Measurements from ENCODE around the gene VAV2. TPM values are rescaled to one million over a fixed set of nuclear protein-coding genes. Genes with fewer than 3 reads are reported as not detected.

The VAV2 gene
- total RNA-seq, 4 donors from 2014 or later, result 9.1 to 13.5 (median 10.1) TPM

DNA sequence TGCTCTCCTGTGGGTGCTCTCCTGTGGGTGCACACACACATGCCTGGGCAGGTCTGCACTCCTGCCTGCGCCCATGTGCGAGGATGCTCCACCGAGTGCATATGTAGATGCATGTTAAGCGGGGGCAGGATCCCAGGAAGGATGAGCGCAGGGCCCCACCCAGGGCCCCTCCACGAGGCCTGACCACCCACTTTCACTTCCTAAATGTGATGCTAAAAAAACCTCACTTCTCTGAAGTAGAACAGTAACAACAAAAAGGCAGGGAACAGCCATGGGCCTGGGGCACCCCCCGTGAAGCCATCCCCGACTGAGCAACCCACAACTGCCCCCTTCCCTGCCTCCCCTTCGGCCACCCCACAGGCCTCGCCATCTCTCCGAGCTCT lies 205.8 kb downstream of the VAV2 start:
- Histone ChIP-seq H3K36me3 (peaks cover 0 to 43% (median 19%) of the 10 kb centered on the region in 4 donors), H3K27ac (replicated peaks in 1 of 4) (no peak overlapping the region), H3K27me3 (no peaks in the 10 kb centered on the region), H3K9me3 (no peaks in the 10 kb centered on the region), H3K4me3 (no peak overlapping the region), H3K4me1 (peaks cover 11 to 31% (median 29%) of the 10 kb centered on the region in 4 donors)
- no peak for DNase-seq (ENCODE audit: extremely low spot score)
- WGBS, result 80% methylated on average over 10 of the region's 11 CpGs
- intact Hi-C loops (cut with DNase I), result no loop called here
- TF ChIP-seq POLR2A (IDR thresholded peaks at IDR 0.05; ENCODE audit: low read depth), result no peak
- TF ChIP-seq POLR2AphosphoS5 (IDR thresholded peaks at IDR 0.05), result no peak
- no peak for TF ChIP-seq EP300 (IDR thresholded peaks at IDR 0.05)
- TF ChIP-seq, protein P1, sequence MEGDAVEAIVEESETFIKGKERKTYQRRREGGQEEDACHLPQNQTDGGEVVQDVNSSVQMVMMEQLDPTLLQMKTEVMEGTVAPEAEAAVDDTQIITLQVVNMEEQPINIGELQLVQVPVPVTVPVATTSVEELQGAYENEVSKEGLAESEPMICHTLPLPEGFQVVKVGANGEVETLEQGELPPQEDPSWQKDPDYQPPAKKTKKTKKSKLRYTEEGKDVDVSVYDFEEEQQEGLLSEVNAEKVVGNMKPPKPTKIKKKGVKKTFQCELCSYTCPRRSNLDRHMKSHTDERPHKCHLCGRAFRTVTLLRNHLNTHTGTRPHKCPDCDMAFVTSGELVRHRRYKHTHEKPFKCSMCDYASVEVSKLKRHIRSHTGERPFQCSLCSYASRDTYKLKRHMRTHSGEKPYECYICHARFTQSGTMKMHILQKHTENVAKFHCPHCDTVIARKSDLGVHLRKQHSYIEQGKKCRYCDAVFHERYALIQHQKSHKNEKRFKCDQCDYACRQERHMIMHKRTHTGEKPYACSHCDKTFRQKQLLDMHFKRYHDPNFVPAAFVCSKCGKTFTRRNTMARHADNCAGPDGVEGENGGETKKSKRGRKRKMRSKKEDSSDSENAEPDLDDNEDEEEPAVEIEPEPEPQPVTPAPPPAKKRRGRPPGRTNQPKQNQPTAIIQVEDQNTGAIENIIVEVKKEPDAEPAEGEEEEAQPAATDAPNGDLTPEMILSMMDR (IDR thresholded peaks at IDR 0.05), result no peak

DNA sequence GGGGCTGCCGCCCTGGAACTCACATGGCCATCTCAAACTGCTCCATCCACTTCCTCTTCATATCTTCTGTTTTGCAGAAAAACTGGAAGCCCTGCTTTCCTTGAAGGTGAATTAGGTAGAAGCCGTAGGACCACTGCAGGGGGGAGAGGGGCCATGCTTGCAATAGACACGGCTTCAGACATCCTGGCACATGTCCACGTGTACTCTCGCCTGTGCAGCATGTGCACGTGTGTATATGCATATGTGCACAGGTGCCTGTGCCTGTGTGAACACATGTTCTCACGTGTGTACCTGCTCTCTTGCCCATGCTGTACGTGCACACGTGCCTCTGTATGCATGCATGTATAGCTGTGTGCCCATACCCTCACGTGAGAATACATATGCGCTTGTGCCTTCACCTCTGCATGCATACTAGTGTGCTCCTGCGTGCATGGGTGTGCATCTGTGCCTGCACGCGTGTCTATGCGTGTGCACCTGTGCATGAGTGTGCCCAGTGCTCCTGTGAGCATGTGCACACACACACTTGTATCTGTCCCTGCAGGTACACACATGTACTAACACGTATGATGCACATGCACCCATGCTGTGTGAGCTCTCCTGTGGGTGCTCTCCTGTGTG lies 206.3 kb downstream of the VAV2 start:
- no peak overlapping the region for H3K4me3 ChIP-seq
- WGBS, result 85% methylated on average over 11 of the region's 16 CpGs
- H3K9me3 ChIP-seq, result no peaks in the 10 kb centered on the region
- H3K36me3 ChIP-seq, result peaks cover 0 to 43% (median 16%) of the 10 kb centered on the region in 4 donors
- DNase-seq (ENCODE audit: extremely low spot score), result no peak
- intact Hi-C loops (cut with DNase I), result no loop called here
- peaks cover 11 to 31% (median 29%) of the 10 kb centered on the region in 4 donors for H3K4me1 ChIP-seq
- no peak overlapping the region for H3K27ac ChIP-seq (replicated peaks in 1 of 4)
- no peaks in the 10 kb centered on the region for H3K27me3 ChIP-seq
- TF ChIP-seq POLR2A (IDR thresholded peaks at IDR 0.05; ENCODE audit: low read depth) (no peak), EP300 (IDR thresholded peaks at IDR 0.05) (no peak), POLR2AphosphoS5 (IDR thresholded peaks at IDR 0.05) (no peak)
- TF ChIP-seq, protein P1 (IDR thresholded peaks at IDR 0.05), result no peak

DNA sequence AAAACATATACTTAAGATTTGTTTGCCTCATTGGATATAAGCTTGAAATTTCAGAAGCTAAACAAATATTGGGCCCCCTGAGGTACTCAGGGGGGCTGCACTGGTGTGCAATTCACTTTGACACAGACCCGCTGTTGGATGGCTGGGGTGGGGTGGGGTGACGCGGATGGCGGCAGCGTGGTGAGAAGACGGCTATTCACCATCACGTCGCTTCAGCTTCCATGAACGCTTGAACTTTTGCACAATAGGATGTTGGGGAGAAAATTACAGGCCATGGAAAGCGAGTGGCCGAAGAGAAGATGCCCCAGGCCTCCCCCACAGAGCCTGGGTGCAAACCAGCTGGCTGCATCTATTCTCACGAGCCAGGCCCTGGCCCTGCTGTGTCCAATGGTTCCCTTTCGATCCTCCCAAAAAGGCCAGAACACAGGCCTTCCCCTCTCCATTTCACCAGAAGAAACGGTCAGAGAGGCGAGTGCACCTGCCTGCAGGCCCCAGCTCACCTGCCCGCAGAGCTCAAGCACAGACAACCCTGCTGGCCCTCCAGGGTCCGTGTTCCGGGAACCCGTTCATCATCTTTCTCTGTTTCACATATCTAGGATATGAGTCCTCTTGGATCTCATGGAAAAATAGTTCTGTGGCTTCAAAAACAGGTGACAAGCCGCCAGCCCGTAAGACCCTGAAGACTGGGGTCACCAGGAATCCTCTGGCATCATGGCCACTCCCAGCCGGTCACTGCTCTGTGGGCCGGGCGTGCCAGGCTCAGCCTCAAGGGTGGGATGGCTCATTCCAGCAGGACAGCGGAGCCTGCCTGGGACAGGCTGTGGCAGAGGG lies 207.2 kb downstream of the VAV2 start:
- no peak overlapping the region for H3K27ac ChIP-seq (replicated peaks in 1 of 4)
- no peaks in the 10 kb centered on the region for H3K9me3 ChIP-seq
- intact Hi-C loops (cut with DNase I), result no loop called here
- peaks cover 0 to 40% (median 14%) of the 10 kb centered on the region in 4 donors for H3K36me3 ChIP-seq
- no peaks in the 10 kb centered on the region for H3K27me3 ChIP-seq
- WGBS, result 97% methylated on average over 18 of the region's 25 CpGs
- H3K4me1 ChIP-seq, result peaks cover 10 to 29% (median 25%) of the 10 kb centered on the region in 4 donors
- no peak for DNase-seq (ENCODE audit: extremely low spot score)
- TF ChIP-seq, protein P1 (IDR thresholded peaks at IDR 0.05), result no peak
- TF ChIP-seq POLR2A (IDR thresholded peaks at IDR 0.05; ENCODE audit: low read depth), result no peak
- no peak for TF ChIP-seq POLR2AphosphoS5 (IDR thresholded peaks at IDR 0.05)
- TF ChIP-seq EP300 (IDR thresholded peaks at IDR 0.05), result no peak
- no peak overlapping the region for H3K4me3 ChIP-seq

DNA sequence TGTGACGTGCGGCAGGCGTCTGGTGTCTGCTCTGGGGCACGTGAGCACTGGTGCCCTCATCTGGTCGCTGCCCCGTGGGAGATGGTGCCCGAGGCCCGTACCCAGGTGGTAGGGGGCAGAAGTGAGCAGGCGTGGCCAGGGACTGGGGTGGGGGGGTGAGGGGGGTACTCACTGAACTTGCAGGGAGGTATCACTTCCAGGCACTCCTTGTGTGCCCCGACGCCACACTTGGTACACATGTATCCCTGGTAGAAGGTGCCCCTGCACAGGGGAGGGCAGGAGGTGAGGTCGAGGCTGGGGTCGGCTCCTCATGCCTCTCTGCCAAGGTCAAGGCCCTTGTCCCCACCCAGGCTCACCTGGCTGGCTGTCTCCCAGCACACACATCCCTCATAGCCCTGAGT lies 208.8 kb downstream of the VAV2 start:
- H3K27me3 ChIP-seq, result no peaks in the 10 kb centered on the region
- TF ChIP-seq POLR2AphosphoS5 (IDR thresholded peaks at IDR 0.05), result no peak
- TF ChIP-seq EP300 (IDR thresholded peaks at IDR 0.05), result no peak
- TF ChIP-seq, protein P1 (IDR thresholded peaks at IDR 0.05), result no peak
- no peak for TF ChIP-seq POLR2A (IDR thresholded peaks at IDR 0.05; ENCODE audit: low read depth)
- intact Hi-C loops (cut with DNase I), result loop anchor here (2.0 kb wide), 1 partner anchor 211 kb away; no protein-coding TSS in a partner anchor
- 90% methylated on average over 6 of the region's 13 CpGs for WGBS
- H3K27ac ChIP-seq (replicated peaks in 1 of 4), result no peak overlapping the region
- no peak overlapping the region for H3K4me3 ChIP-seq
- peaks cover 3 to 14% (median 12%) of the 10 kb centered on the region in 4 donors for H3K4me1 ChIP-seq
- DNase-seq (ENCODE audit: extremely low spot score), result no peak
- no peaks in the 10 kb centered on the region for H3K9me3 ChIP-seq
- H3K36me3 ChIP-seq, result peaks cover 4 to 47% (median 23%) of the 10 kb centered on the region in 4 donors

Data from esophagus muscularis mucosa (tissue), 4 donors.